Mesendoderm (in vitro differentiated cells): Measurements from ENCODE around the gene PLEKHG4.

Experiments used
- DNase-seq: peaks from one replicate; pipeline ENCODE4 v3.0.0; 2013
- H2AK5ac ChIP-seq: 2 replicates; pipeline ENCODE4 v1.6.1; 2013; ENCODE audit warnings: low read length, inconsistent platforms
- H2BK120ac ChIP-seq: 2 replicates; pipeline ENCODE4 v1.6.1; 2013; ENCODE audit warnings: low read depth, mild to moderate bottlenecking, low read length, moderate library complexity, mixed read lengths
- H2BK15ac ChIP-seq: replicated peaks from 2 replicates; pipeline ENCODE4 v1.6.1; 2013; ENCODE audit warnings: low read depth, mild to moderate bottlenecking, moderate library complexity
- H2BK5ac ChIP-seq: 2 replicates; pipeline ENCODE4 v1.6.1; 2013; ENCODE audit warnings: low read length, inconsistent platforms
- H3K18ac ChIP-seq: 2 replicates; pipeline ENCODE4 v1.6.1; 2013; ENCODE audit warnings: mild to moderate bottlenecking, low read length, mixed read lengths
- H3K23ac ChIP-seq: one replicate; pipeline ENCODE4 v1.6.1; 2013; ENCODE audit warnings: low read length
- H3K27ac ChIP-seq: 2 replicates; pipeline ENCODE4 v1.5.1; 2013; ENCODE audit warnings: low read depth, mild to moderate bottlenecking, inconsistent platforms, low read length, moderate library complexity
- H3K27me3 ChIP-seq: 2 replicates; pipeline ENCODE4 v1.6.1; 2013; ENCODE audit warnings: low read length, control low read depth, mild to moderate bottlenecking, inconsistent platforms; ENCODE audit not compliant: insufficient read depth, poor library complexity
- H3K36me3 ChIP-seq: 2 replicates; pipeline ENCODE4 v1.6.1; 2013; ENCODE audit warnings: low read length, inconsistent platforms; ENCODE audit not compliant: control insufficient read depth, insufficient read depth
- H3K4ac ChIP-seq: one replicate; pipeline ENCODE4 v1.6.1; 2013; ENCODE audit warnings: low read depth, mild to moderate bottlenecking, low read length, moderate library complexity
- H3K4me1 ChIP-seq: 2 replicates; pipeline ENCODE4 v1.6.1; 2013; ENCODE audit warnings: low read depth, low read length, inconsistent platforms; ENCODE audit not compliant: control insufficient read depth
- H3K4me2 ChIP-seq: 2 replicates; pipeline ENCODE4 v1.6.1; 2013; ENCODE audit warnings: low read length
- H3K4me3 ChIP-seq: 2 replicates; pipeline ENCODE4 v1.5.1; 2013; ENCODE audit warnings: mild to moderate bottlenecking, low read length
- H3K56ac ChIP-seq: one replicate; pipeline ENCODE4 v1.6.1; 2013; ENCODE audit warnings: low read length
- H3K79me1 ChIP-seq: 2 replicates; pipeline ENCODE4 v1.6.1; 2013; ENCODE audit warnings: low read length, inconsistent platforms
- H3K79me2 ChIP-seq: 2 replicates; pipeline ENCODE4 v1.6.1; 2013; ENCODE audit warnings: mild to moderate bottlenecking, low read length; ENCODE audit not compliant: control insufficient read depth, insufficient read depth
- H3K9ac ChIP-seq: 2 replicates; pipeline ENCODE4 v1.6.1; 2013; ENCODE audit warnings: low read length, inconsistent platforms
- H4K5ac ChIP-seq: one replicate; pipeline ENCODE4 v1.6.1; 2013; ENCODE audit warnings: low read length
- H4K8ac ChIP-seq: one replicate; pipeline ENCODE4 v1.6.1; 2013; ENCODE audit warnings: low read depth, mild to moderate bottlenecking, control low read depth, low read length, moderate library complexity
- WGBS: extraction: QIAGEN DNeasy Blood & Tissue Kit; methylation state at CpG from one replicate; pipeline ENCODE4 v1.1.7; 2013; ENCODE audit warnings: low lambda C conversion rate, missing lambda C conversion rate; ENCODE audit not compliant: insufficient coverage; ENCODE audit errors: extremely low coverage; 5-methylcytosine and 5-hydroxymethylcytosine counted together

Gene PLEKHG4

DNA sequence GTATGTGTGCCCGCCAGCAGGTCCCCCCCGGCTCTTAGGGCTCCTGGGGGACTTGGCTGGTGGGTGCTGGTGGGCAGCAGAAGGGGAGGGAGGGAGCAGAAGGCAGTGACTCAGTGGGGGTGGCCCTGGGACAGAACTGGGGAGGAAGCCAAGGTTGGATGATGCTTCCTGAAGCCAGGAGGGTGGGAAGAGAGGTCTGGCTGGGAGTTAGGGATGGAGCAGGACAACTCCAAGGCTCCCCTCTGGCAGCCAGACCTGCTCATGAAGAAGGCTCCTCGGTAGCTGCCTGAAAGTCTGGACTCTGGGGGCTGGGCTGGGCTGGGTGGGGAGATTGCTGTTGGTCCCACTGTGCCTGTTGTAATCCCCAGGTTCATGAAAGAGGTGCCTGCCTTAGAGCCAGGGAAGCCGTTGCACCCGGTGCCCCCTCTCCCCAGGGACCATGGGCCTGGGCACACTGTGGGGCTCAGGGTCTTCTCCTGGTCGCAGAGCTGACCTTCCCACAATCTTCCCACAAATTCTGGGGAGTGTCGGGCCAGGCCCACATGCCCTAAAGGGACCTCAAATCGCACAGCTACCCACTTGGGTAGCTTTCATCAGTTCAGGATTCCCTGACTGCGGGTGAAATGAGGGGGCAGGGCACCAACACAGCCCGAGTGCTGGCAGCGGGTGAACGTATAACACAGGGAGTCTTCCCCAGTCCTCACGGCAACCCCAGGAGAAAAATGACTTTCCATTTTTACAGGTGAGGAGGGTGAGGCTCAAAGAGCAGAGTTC, 1.1 kb upstream of the PLEKHG4 start:
- H3K4me1 ChIP-seq, result no peaks in the 10 kb centered on the region
- no peak overlapping the region for H3K4me3 ChIP-seq
- H3K36me3 ChIP-seq, result peaks cover 2% of the 10 kb centered on the region
- H3K23ac ChIP-seq, result no peak overlapping the region
- H3K79me1 ChIP-seq, result no peaks in the 10 kb centered on the region
- H3K4me2 ChIP-seq, result peak overlapping the region; percentile 61
- H2BK15ac ChIP-seq, result no peak overlapping the region
- H2AK5ac ChIP-seq, result peak overlapping the region; percentile 9
- peak overlapping the region; percentile 61 for H3K9ac ChIP-seq
- no peak overlapping the region for H4K5ac ChIP-seq
- H2BK120ac ChIP-seq, result no peak overlapping the region
- peak overlapping the region; percentile 91 for H3K18ac ChIP-seq
- peak overlapping the region; percentile 91 for H3K56ac ChIP-seq
- WGBS, result no CpG with 5 or more reads among the region's 13 CpGs
- no peak overlapping the region for H4K8ac ChIP-seq
- no peaks in the 10 kb centered on the region for H3K27me3 ChIP-seq
- H2BK5ac ChIP-seq, result peak overlapping the region; percentile 42
- H3K27ac ChIP-seq, result no peak overlapping the region
- no peaks in the 10 kb centered on the region for H3K79me2 ChIP-seq
- peak overlapping the region; percentile 38 for H3K4ac ChIP-seq
- no peak for DNase-seq

- peaks cover 2% of the 10 kb centered on the region for H3K36me3 ChIP-seq
- peak overlapping the region; percentile 59 for H4K8ac ChIP-seq
- peak overlapping the region; percentile 87 for H3K4ac ChIP-seq
- no CpG with 5 or more reads among the region's 42 CpGs for WGBS
- peak; percentile 38 for DNase-seq
- H3K79me1 ChIP-seq, result no peaks in the 10 kb centered on the region
- no peaks in the 10 kb centered on the region for H3K4me1 ChIP-seq
- H3K27me3 ChIP-seq, result no peaks in the 10 kb centered on the region
- H3K56ac ChIP-seq, result peak overlapping the region; percentile 91
- H3K27ac ChIP-seq, result no peak overlapping the region
- H3K79me2 ChIP-seq, result no peaks in the 10 kb centered on the region
- H2BK120ac ChIP-seq, result peak overlapping the region; percentile 52
- H4K5ac ChIP-seq, result no peak overlapping the region
- no peak overlapping the region for H2AK5ac ChIP-seq
- no peak overlapping the region for H3K23ac ChIP-seq
- peak overlapping the region; percentile 7 for H3K4me3 ChIP-seq
- H3K18ac ChIP-seq, result peak overlapping the region; percentile 91
- no peak overlapping the region for H2BK15ac ChIP-seq
- H3K9ac ChIP-seq, result peak overlapping the region; percentile 61
- H3K4me2 ChIP-seq, result peak overlapping the region; percentile 61
- H2BK5ac ChIP-seq, result no peak overlapping the region
Observed at GRCh38 chr16:67278773-67279295, 498 bp upstream of the PLEKHG4 start.

DNA sequence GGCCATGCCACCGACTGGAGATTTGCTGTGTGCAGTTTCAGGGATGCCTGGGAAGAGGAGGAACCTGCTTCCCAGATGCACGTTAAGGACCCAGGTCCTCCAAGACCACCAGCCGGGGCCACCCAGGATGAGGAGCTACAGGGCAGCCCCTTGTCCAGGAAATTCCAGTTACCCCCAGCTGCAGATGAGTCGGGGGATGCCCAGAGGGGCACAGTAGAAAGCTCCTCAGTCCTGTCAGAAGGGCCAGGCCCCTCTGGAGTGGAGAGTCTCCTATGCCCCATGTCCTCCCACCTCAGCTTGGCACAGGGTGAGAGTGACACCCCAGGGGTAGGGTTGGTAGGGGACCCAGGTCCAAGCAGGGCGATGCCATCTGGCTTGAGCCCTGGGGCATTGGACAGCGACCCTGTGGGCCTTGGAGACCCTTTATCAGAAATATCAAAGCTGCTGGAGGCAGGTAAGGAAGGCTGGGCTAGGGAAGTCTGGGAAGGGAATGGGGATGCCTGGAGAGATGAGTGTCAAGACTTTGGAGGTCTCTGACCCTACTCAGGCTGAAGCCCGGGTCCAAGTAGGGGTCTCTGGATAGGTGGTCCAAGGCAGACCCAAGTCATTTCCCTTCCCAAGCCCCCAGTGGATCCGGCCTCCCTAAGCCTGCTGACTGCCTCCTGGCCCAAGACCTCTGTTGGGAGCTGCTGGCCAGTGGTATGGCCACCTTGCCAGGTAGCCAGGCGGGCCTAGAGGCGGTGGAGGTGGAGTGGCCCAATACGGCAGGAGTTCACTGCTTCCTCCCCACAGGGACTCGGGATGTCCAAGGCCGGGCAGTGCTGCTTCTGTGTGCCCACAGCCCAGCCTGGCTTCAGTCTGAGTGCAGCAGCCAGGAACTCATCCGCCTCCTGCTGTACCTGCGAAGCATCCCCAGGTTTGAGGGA, 1.0 kb downstream of the PLEKHG4 start:
- H3K27me3 ChIP-seq, result no peaks in the 10 kb centered on the region
- H4K8ac ChIP-seq, result no peak overlapping the region
- H3K4me2 ChIP-seq, result no peak overlapping the region
- peak overlapping the region; percentile 25 for H3K56ac ChIP-seq
- no peak overlapping the region for H2BK120ac ChIP-seq
- H4K5ac ChIP-seq, result no peak overlapping the region
- no peak overlapping the region for H3K9ac ChIP-seq
- H3K18ac ChIP-seq, result no peak overlapping the region
- no CpG with 5 or more reads among the region's 15 CpGs for WGBS
- no peak overlapping the region for H3K4me3 ChIP-seq
- H2BK15ac ChIP-seq, result no peak overlapping the region
- no peaks in the 10 kb centered on the region for H3K79me1 ChIP-seq
- H3K4me1 ChIP-seq, result no peaks in the 10 kb centered on the region
- DNase-seq, result peak; percentile 15
- peaks cover 2% of the 10 kb centered on the region for H3K36me3 ChIP-seq
- H2BK5ac ChIP-seq, result no peak overlapping the region
- H2AK5ac ChIP-seq, result no peak overlapping the region
- no peak overlapping the region for H3K27ac ChIP-seq
- H3K4ac ChIP-seq, result no peak overlapping the region
- H3K79me2 ChIP-seq, result no peaks in the 10 kb centered on the region
- no peak overlapping the region for H3K23ac ChIP-seq

DNA sequence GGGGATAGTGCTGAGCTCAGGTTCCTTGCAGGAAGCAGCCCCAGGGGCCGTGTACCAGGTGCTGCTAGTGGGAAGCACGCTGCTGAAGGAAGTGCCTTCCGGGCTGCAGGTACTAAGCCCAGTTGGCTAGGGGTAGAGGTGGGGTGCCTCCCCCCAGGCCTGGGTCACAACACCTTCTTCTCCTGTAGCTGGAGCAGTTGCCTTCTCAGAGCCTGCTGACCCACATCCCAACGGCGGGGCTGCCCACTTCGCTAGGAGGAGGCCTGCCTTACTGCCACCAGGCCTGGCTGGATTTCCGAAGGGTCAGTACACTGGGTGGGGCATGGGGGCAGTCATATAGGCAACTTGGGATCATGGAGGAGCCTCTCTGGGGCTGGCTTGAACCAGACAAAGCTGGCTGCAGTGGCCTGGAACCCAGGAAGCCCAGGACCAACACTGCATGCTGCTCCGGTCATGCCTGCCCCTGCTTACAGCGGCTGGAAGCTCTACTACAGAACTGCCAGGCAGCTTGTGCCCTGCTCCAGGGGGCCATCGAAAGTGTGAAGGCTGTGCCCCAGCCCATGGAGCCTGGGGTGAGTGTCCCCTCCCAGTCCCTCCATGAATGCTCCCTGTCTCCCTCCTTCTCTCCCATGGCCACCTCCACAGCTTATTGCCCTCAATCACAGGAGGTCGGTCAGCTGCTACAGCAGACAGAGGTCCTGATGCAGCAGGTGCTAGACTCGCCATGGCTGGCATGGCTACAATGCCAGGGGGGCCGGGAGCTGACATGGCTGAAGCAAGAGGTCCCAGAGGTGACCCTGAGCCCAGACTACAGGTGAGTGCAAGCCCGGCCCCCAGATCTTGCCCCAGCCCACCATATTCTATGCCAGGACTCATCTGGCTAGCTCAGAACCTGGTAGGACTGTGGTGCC, 2.5 kb downstream of the PLEKHG4 start:
- H2BK15ac ChIP-seq, result no peak overlapping the region
- no peak overlapping the region for H3K23ac ChIP-seq
- no peaks in the 10 kb centered on the region for H3K27me3 ChIP-seq
- no CpG with 5 or more reads among the region's 14 CpGs for WGBS
- H2AK5ac ChIP-seq, result no peak overlapping the region
- no peaks in the 10 kb centered on the region for H3K79me2 ChIP-seq
- H2BK5ac ChIP-seq, result no peak overlapping the region
- no peaks in the 10 kb centered on the region for H3K79me1 ChIP-seq
- no peak overlapping the region for H3K27ac ChIP-seq
- H3K18ac ChIP-seq, result no peak overlapping the region
- H4K5ac ChIP-seq, result no peak overlapping the region
- H3K4me1 ChIP-seq, result no peaks in the 10 kb centered on the region
- H3K9ac ChIP-seq, result no peak overlapping the region
- no peak overlapping the region for H3K4me3 ChIP-seq
- H2BK120ac ChIP-seq, result no peak overlapping the region
- H3K4me2 ChIP-seq, result no peak overlapping the region
- DNase-seq, result no peak
- no peak overlapping the region for H3K56ac ChIP-seq
- H4K8ac ChIP-seq, result no peak overlapping the region
- H3K4ac ChIP-seq, result no peak overlapping the region
- H3K36me3 ChIP-seq, result no peaks in the 10 kb centered on the region

GRCh38 chr16:67282447-67282805, 3.1 kb downstream of the PLEKHG4 start:
- Histone ChIP-seq H3K4me1 (no peaks in the 10 kb centered on the region), H2AK5ac (no peak overlapping the region), H3K4me2 (no peak overlapping the region), H2BK15ac (no peak overlapping the region), H4K5ac (no peak overlapping the region), H3K4ac (no peak overlapping the region), H3K9ac (no peak overlapping the region), H3K4me3 (no peak overlapping the region), H3K79me1 (no peaks in the 10 kb centered on the region), H3K23ac (no peak overlapping the region), H2BK120ac (no peak overlapping the region), H3K27ac (no peak overlapping the region), H3K79me2 (no peaks in the 10 kb centered on the region), H3K27me3 (no peaks in the 10 kb centered on the region), H3K18ac (no peak overlapping the region), H3K36me3 (no peaks in the 10 kb centered on the region), H2BK5ac (no peak overlapping the region), H3K56ac (no peak overlapping the region), H4K8ac (no peak overlapping the region)
- no peak for DNase-seq
- no CpG with 5 or more reads among the region's 10 CpGs for WGBS
